DMS 273 (cell line): Measurements from ENCODE around the gene GRM8.

Source experiments
- DNase-seq: peaks from one replicate; lab custom pipeline; 2025; ENCODE audit not compliant: unreplicated experiment; lab: John Stamatoyannopoulos, UW

The GRM8 gene

GRCh38 chr7:126750207-126750911 lies 502.4 kb downstream of the GRM8 start:
- no peak for DNase-seq

DNA sequence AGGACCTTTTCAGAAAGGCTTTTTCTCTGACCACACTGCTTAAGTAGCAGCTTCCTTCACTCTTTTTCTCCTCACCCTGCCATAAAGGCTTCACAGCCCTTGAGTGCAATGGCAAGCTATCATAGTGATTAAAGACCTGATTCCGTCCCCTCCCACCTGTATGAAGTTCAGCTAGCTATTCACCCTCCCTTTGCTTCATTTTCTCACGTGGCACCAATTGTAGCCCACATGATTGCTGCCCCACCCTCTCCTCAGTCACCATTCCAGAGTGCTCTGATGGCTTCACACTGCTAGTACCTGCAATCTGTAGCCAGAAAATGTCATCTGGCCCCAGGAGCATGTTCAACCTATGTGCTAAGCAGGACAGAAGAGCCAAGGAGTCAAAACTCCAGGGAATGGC lies 523.8 kb downstream of the GRM8 start:
- no peak for DNase-seq

DNA sequence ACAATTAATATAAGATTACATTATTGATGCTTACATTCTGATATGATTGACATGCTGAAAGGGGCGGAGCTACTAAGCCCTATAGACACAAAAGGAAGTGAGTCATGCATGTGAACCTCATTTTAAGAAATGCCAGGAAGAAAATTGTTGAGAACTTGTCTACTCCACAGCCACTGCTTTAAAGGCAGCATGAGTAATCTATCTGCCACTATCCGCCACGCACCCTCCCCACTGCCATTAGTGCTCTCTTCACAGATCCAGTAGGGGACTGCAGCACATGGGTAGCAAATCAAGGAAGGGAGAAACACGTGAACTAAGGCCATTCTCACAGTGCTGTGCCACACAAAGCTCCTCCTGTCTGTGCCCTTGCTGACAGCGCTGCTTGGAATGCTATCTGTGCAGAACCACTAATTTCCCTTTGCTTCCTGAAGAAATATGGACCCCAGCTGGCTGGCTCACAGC lies 524.8 kb downstream of the GRM8 start:
- DNase-seq = no peak

DNA sequence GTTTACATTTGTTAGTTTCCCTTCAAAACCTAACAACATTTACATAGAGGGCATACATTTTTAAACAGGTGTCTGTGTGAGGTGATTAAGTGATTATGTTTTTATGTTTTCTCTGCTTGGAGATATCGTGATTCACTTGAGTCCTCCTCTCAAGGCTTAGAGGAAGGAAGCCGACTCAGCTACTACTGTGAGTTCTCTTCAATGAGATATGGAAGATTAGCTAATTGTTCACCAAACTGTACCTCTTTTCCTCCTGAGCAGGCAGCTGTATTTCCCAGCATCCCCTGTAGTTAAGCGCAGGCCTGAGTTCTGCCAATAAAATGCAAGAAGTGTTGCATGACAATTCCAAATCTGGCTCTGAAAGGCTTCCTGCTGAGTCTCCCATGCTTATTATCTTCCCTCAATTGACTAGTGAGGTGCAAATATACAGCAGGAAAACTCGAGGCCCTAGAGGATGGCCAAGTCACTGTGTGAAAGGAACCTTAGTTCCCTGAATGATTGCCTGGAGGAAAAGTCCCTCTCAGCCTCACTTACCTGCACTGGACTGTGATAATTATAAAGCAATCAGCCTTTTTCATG lies 528.7 kb downstream of the GRM8 start:
- DNase-seq = no peak

DNA sequence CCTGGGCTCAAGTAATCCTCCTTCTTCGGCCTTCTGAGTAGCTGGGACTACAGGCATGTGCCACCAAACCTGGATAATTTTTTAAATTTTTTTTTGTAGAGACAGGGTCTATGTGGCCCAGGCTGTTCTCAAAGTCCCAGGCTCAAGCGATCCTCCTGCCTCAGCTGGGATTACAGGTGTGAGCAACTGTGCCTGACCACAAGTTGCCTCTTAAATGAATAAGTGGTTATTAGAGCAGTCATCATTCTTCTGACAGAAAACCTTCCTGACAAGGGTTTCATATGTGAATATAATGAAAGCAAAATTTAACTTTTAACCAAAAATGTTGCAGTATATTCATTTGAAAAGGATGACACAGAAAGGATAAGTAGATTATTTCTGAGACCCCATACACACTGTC lies 532.5 kb downstream of the GRM8 start:
- DNase-seq = no peak

- DNase-seq = no peak
These were observed 534.3 kb downstream of the GRM8 start for GRCh38 chr7:126718419-126718818.

DNA sequence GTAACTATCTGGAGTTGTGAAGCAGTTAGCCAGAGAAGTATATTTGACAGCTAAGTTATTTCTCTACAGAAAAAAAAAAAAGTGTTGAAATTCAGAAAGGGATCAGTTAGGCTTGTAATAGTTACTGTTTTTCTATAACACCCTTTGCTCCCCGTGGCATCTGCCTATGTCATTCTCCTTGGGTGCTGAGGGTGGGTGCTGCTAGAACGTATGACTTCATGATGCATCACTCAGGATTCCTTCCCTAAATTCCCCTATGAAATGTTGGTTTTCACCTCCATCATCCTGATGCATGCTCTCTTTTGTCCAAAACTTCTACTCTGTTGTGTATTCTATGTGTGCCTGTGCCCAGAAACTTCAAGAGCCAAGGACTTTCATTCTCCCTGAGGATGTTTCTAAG lies 536.4 kb downstream of the GRM8 start:
- DNase-seq = no peak

GRCh38 chr7:126715076-126715475 lies 537.7 kb downstream of the GRM8 start:
- no peak for DNase-seq

DNA sequence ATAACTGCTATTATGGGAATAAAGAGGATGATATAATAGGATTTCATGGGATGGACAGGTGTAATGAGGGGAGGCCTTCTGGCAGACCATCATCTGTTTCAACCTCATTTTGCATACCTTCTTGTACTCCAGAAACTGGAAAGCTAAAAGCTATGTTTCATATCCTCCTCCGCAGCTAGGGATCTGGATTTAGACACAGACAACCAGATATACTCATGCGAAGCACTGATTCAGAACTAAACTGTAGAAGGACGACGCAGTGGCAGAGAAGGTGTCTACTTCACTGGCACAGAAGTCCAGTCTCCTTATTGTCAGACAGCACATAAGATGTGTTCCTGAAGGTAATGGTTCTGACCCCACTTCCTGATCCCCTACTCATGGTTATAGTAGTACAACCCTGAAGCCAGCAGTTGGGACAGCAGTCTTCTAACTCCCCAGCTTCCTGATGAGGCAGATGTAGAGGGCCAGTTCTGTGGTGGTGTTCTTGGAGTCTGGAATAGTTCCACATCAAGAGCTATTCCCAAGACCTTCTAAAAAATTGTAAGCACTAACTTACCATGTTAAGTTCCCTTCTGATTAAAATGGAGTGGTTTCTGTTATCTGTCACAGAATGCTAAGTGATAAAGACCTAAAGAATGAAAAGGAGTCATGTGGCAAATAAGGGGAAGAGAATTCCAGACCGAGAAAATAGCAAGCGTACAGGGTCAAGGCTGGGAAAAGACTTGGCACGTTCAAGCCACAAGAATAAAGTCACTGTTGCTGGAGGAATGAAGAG lies 550.3 kb downstream of the GRM8 start:
- DNase-seq = no peak

DNA sequence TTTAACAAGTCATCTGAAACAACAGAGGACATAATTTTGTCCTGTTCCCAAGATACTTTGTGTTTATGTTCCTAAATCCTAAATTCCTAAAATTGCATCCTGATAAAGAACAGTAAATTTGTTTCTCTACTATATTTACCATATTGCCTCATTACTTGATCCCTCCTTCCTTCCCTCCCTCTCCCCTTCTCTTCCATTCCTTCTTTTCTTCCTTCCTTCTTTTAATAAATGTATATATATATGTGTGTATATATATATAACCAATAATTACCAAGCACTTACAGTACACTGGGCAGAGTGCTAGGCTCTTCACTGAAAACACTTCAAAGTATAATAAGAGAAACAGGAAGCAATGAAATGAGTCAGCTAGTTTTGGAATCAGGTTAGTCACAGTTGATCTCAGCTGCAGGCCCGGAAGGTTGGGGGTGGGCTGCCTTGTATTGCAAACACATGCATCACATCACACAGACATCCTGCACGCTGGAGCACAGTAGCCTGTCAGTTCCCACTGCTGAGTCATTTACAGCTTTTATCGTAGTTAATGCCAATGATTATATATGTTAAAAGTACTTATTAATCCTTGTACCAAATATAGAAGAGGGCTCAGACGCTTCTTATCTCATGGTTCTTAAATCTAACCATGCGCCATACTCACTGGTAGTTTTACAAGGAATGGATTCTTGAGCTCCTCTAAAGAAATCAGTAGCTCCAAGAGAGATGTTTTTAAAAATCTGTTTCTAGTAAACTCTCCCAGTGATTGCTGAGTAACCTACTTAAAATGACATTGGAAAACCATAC lies 551.7 kb downstream of the GRM8 start:
- no peak for DNase-seq

DNA sequence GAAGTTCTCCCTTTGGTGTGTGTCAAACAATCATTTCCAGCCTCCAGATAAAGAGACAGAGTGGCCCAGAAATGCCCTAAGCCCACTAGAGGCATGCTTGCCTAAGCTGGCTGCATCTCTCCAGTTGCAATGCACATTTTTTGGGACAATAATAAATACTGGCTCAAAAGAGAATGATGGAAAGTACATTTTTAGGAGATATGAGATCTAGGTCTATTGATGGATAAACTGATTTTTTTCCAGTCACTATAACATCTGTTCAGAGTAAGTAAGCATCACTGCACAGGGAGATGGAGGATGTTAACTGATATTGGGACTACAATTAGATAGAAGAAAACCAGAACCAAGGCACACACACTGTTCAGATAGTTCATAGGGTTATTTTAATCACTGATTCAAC lies 553.0 kb downstream of the GRM8 start:
- DNase-seq = no peak

GRCh38 chr7:126698909-126699308 lies 553.8 kb downstream of the GRM8 start:
- no peak for DNase-seq

DNA sequence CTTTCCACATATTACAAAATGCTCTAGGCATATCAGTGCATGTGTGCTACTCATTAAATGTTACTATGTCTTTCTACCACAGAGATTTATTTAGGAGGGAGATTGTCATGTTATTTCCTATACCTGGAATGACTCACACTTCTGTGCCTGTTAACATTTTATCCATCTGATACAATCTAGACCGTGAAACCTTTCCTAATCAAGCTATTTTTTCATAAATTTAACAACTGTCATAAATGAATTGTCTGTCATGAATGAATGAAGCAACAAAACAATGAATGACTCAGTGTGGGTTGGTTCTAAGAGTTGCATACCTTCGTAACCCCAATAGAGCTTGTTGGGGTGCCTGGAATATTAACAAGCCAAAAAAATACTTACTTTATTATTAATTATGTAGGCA lies 554.3 kb downstream of the GRM8 start:
- no peak for DNase-seq

GRCh38 chr7:126696256-126697038 lies 556.3 kb downstream of the GRM8 start:
- DNase-seq = no peak

GRCh38 chr7:126690848-126691751 lies 561.6 kb downstream of the GRM8 start:
- DNase-seq = no peak

GRCh38 chr7:126690104-126690503 lies 562.6 kb downstream of the GRM8 start:
- no peak for DNase-seq

- no peak for DNase-seq
These were observed 563.7 kb downstream of the GRM8 start for GRCh38 chr7:126689037-126689436.

GRCh38 chr7:126686474-126686873 lies 566.3 kb downstream of the GRM8 start:
- DNase-seq = no peak

- no peak for DNase-seq
These were observed 567.1 kb downstream of the GRM8 start for GRCh38 chr7:126685596-126685995.
